Skin of body (tissue), 2 donors: Measurements from ENCODE around the gene CALCB. TPM values are rescaled to one million over a fixed set of nuclear protein-coding genes. Genes with fewer than 3 reads are reported as not detected.
"Not testable (repeated sequence)": the region's sequence is repeated elsewhere in the genome, so short reads cannot be mapped to it uniquely, and the experiment has no call there.

Experiments
- DNase-seq: peaks from one replicate; lab custom pipeline; 2025; lab: John Stamatoyannopoulos, UW
- total RNA-seq: library from RNA; depleted of rRNA; stranded (reverse); fragments of >200 nt; gene quantifications from one replicate; pipeline ENCODE4 v1.2.3, GENCODE V29; 2014

CALCB gene, protein sequence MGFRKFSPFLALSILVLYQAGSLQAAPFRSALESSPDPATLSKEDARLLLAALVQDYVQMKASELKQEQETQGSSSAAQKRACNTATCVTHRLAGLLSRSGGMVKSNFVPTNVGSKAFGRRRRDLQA
- 0.20 TPM for total RNA-seq

DNA sequence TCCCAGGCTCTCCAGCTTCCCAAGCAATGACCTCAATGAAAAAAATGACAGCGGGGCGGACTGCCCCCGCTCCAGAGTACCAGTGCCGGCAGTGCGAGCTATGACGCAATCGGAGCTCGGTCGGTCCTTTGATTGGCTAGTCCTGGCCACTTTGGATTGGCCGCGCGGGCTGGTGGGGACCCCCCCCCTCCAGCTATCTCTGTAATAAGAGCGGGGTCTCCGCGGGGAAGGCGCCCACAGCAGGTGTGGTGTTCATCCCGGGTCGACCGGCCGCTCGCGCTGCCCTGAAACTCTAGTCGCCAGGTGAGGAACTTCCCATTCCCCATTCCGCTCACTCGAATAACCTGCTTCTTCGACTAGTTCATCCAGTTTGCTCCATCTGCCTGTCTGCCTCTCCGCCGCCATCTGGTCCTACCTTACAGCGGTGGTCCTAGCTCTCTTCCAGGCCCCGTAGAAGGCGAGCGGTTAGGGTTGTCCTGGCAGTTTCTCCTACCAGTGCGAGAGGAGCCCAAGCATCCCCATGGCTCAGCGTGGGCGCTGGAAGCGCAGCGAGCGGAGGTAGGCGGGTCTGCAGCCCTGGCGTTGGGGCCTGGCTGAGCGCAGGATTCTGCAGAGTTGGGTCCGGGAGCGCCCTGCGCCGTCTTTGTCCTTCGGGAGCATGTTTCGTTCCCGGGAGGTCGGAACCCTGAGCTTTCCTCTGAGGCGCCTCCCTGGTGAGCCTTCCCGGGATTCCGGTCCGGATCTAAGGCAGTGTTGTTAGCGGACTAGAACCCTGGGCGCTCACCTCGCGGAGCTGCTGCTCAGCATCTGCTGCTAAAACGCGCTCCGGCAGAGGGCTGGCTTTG lies at the start of gene CALCB:
CALCB (plus strand) TSS at position 233 of the 845 bp plus-strand sequence. CDS start 1,126 bp downstream, outside the sequence.
- no peak for DNase-seq

DNA sequence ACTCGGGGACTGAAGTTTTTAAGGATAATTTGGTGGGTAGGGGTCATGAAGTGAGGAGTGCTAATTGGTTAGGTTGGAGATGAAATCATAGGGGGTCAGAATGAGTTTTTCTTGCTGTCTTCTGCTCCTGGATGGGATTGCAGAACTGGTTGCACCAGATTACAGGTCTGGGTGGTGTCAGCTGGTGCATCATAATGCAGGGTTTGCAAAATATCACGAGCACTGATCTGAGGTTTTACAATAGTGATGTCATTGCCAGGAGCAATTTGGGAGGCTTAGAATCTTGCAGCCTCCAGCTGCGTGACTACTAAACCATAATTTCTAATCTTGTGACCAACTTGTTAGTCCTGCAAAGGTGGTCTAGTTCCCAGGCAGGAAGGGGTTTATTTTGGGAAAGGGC lies 46.4 kb upstream of the CALCB start:
- DNase-seq, result no peak

GRCh38 chr11:15027956-15028355 lies 45.4 kb upstream of the CALCB start:
- no peak for DNase-seq

GRCh38 chr11:15028379-15028778 lies 45.0 kb upstream of the CALCB start:
- no peak for DNase-seq

- not testable (repeated sequence) for DNase-seq
These were observed 41.4 kb upstream of the CALCB start for GRCh38 chr11:15031945-15032344.

DNA sequence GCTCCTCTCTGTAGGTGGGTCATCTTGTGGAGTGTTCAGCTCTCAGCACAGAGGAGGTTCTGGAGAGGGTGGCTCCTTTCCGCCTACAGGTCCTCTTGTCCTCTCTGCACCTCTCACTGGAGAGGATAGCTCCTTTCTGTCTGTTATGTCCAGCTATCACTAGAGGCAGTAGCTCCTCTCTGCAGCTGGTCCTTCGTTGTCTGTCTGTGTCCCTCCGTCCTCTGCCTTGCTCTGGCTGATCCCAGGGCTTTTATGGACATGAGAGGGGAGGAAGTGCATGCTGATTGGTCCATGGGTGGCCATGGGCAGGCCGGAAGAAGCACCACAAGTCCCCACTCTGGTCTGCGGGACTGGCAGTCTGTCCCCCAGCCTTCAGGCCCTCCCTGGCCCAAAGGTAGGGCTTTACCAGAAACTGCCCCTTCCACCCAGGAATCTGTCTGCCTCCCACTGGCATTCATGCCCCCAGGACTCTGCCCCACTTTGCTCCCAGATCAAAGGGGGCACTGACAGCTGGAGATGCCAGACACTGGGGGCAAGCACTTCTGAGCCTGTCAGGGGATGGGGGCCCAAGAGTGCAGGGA lies 38.6 kb upstream of the CALCB start:
- no peak for DNase-seq

- no peak for DNase-seq
These were observed 38.1 kb upstream of the CALCB start for GRCh38 chr11:15035283-15035682.

GRCh38 chr11:15038963-15039362 lies 34.4 kb upstream of the CALCB start:
- no peak for DNase-seq

DNA sequence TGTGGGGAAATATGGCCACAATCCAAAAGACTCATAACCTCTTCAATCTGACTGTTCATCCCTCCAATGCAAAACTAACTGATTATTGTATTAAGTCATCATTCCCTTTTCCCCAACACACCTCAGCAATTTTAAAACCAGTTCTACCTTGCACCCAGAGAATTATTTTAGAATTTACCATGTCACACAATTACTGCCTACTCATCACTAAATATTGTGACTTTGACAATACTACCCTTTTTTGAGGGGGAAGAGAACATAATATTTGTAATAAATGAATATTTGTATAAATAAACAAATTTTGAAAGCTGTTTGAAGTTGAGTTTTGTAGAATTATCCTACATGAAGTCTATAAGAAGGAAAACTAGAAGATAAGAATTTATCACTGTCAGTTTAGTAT lies 28.2 kb upstream of the CALCB start:
- DNase-seq, result no peak

DNA sequence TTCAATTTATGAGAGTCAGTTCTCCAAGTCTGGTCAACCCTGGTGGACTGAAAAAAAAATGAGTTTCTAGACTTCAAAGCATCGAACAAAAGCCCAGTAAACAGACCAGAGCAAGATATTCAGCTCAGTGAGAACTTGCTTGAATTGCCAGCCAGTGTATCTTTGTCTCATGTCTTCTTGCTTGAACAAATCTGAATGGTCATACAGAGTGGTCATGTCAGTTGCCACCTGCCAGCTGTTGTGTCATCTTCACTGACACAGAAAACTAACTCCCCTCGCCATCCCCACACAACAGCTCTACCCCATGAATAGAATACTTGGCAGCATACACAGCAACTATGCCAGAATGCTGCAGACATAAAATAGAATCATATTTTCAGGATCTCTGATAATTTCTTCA lies 27.5 kb upstream of the CALCB start:
- DNase-seq, result no peak

GRCh38 chr11:15046673-15047072 lies 26.7 kb upstream of the CALCB start:
- not testable (repeated sequence) for DNase-seq

- no peak for DNase-seq
These were observed 24.8 kb upstream of the CALCB start for GRCh38 chr11:15048616-15049015.

GRCh38 chr11:15053191-15053685 lies 20.2 kb upstream of the CALCB start:
- DNase-seq, result no peak

- no peak for DNase-seq
These were observed 17.6 kb upstream of the CALCB start for GRCh38 chr11:15055620-15056356.

DNA sequence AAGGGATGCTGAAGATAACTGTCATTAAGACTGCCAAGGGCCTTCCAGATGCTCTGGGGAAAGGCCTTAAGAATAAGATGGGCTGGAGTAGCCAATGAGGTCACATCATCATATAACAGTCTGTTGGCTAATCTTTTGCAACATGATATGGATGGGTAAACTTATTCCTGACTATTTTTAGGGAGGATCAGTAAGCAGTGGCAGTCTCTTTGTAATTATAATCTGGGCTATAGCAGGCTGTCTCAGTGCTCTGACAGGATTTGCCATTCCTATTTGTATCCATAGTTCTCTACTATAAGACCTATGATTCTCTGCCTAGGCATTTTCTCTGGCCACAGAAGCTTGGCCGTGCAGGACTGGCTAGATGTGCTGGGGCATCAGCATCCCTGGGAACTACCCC lies 16.1 kb upstream of the CALCB start:
- DNase-seq, result no peak

DNA sequence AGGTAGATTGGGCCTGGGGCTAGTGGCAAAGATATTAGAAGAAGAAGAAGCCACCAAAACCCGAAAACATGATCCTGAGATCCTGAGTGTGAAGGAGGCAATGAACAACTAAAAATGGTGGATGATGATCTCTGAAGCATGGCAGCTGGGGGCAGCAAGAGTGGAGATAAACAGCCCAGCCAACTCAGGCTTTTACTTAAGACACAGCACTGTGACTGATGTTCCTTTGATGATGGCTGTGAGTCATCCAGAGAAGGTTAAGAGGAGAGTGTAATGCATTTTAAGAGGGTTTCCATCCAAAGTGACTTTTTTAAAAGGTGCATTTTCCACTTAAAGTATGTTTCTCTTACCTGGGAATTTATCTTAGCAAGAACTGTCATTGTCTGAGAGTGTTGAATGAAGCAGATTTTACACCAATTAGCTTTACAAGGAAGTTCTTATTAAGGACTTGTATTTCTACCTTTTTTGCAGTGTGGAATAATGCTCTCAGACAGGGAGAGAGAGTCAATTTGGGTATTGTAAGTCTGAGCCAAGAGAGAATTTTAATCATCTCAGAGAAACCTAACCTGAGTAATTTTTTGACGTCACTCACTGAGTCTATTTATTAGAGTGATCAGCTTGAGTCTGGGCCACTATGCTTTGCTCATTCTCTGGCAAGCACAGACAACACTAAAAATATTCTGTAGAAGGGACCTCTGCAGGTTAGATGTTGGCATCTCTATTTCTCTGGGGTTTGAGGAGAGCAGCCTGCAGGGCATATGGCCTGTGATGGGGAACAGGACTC lies 14.1 kb upstream of the CALCB start:
- DNase-seq, result no peak

- no peak for DNase-seq
These were observed 10.8 kb upstream of the CALCB start for GRCh38 chr11:15062599-15062998.

DNA sequence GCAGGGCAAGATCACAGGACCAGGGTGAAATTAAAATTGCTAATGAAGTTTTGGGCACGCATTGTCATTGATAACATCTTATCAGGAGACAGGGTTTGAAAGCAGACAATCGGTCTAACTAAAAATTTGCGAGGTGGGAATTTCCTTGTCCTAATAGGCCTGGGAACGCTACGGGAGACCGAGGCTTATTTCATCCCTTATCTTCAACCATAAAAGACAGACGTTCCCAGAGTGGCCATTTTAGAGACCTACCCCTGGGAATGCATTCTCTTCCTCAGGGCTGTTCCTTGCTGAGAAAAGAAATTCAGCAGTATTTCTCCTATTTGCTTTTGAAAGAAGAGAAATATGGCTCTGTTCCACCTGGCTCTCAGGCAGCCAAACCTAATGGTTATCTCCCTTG lies 3.6 kb upstream of the CALCB start:
- not testable (repeated sequence) for DNase-seq

DNA sequence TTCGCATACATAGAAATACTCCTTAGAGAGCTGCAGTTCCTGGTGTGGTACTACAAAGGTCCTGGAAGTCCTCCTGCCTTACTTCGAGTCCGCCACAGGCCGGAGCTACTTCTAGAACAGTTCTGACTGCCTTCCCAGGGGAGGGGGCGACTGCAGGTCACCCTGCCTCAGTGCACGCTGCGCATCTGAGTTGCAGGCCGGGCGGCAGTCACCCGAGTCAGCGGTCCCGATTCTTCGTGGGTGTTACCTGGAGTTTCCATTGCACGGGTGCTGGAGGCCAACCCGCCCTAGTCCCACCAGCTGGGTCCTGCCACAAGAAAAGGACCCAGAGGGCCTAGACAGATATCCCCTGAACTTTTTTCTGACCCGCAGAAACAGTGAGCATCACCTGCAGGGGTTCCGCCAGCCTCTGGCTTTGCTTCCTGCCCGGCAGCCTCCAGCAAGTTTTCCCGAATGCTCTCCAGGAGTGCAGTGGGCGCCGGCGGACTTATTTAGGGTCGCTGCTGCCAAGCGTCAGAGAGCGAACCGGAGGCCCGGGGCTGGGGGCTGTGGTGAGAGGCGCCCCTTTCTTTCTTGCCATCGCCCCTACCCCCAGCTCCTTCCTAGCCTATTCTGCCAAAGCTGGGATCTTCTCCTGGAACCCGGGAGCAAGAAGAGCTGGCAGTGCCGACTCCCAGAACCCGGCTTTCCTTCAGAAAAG lies 1.7 kb upstream of the CALCB start:
- DNase-seq, result no peak

- no peak for DNase-seq
These were observed 746 bp upstream of the CALCB start for GRCh38 chr11:15072551-15073143.
